MCF 10A (cell line): Measurements from ENCODE around the gene CACNA1H. TPM values are rescaled to one million over a fixed set of nuclear protein-coding genes. Genes with fewer than 3 reads are reported as not detected.
A peak's percentile ranks its signal among the peaks of the same experiment; 100 is the strongest.

Source experiments
- BruUV-seq: library from RNA; stranded (reverse); fragments of 400-500 nt; replicated peaks from 2 replicates; lab custom pipeline; 2021; lab: Mats Ljungman, UMichigan
- CTCF ChIA-PET: fragments of 300-600 bp; sonication (Branson Sonifier 250); formaldehyde crosslinking; extraction: SDS; loops from one replicate; lab custom pipeline; 2021; ENCODE audit warnings: antibody characterized with exemption, inconsistent platforms; lab: Yijun Ruan, JAX
- POLR2A ChIA-PET: fragments of 300-600, 350-650 bp; sonication (Branson Sonifier 250); formaldehyde crosslinking; extraction: SDS; loops from one replicate; lab custom pipeline; 2020; ENCODE audit warnings: antibody characterized with exemption, inconsistent platforms; lab: Yijun Ruan, JAX
- DNase-seq: peaks from one replicate; pipeline ENCODE4 v3.0.0-alpha.2; 2018; ENCODE audit not compliant: unreplicated experiment
- H3K27ac Mint-ChIP-seq: one replicate; pipeline ENCODE4 v1.8.0; 2022; ENCODE audit warnings: mild to moderate bottlenecking, low read depth, mixed read lengths; ENCODE audit not compliant: unreplicated experiment
- H3K27me3 Mint-ChIP-seq: one replicate; pipeline ENCODE4 v1.8.0; 2022; ENCODE audit warnings: mixed read lengths; ENCODE audit not compliant: insufficient read depth, unreplicated experiment
- H3K36me3 Mint-ChIP-seq: one replicate; pipeline ENCODE4 v1.8.0; 2022; ENCODE audit warnings: mild to moderate bottlenecking, moderate library complexity, mixed read lengths; ENCODE audit not compliant: insufficient read depth, unreplicated experiment
- H3K4me1 Mint-ChIP-seq: one replicate; pipeline ENCODE4 v1.8.0; 2022; ENCODE audit warnings: mixed read lengths; ENCODE audit not compliant: insufficient read depth, unreplicated experiment
- H3K4me3 Mint-ChIP-seq: one replicate; pipeline ENCODE4 v1.8.0; 2022; ENCODE audit warnings: mild to moderate bottlenecking, moderate library complexity, mixed read lengths; ENCODE audit not compliant: unreplicated experiment
- H3K9me3 Mint-ChIP-seq: one replicate; pipeline ENCODE4 v1.8.0; 2022; ENCODE audit warnings: mixed read lengths; ENCODE audit not compliant: unreplicated experiment
- intact Hi-C: fragments of 100-400 bp; cut with micrococcal nuclease; formaldehyde crosslinking; loops from 2 replicates; pipeline ENCODE4 v1.14.1; 2022
- total RNA-seq: library from RNA; stranded (reverse); gene quantifications from 2 replicates; pipeline ENCODE4 v1.2.3, GENCODE V29; 2022
- TF ChIP-seq, protein P1 (sequence below): fragments of 200-600 bp; IDR thresholded peaks from one replicate; pipeline ENCODE4 v1.8.0; 2022; ENCODE audit warnings: antibody characterized with exemption, mild to moderate bottlenecking; ENCODE audit not compliant: unreplicated experiment

The CACNA1H gene
- total RNA-seq, 1 experiment from 2014 or later, result not detected

- peaks cover 57% of the 10 kb centered on the region for H3K27me3 Mint-ChIP-seq
- ChIA-PET CTCF (no interaction called here), POLR2A (no interaction called here)
- intact Hi-C loops, result no loop called here
- no TSS peak for BruUV-seq
- DNase-seq, result peak; percentile 18
- peaks cover 5% of the 10 kb centered on the region for H3K4me1 Mint-ChIP-seq
- TF ChIP-seq, protein P1, sequence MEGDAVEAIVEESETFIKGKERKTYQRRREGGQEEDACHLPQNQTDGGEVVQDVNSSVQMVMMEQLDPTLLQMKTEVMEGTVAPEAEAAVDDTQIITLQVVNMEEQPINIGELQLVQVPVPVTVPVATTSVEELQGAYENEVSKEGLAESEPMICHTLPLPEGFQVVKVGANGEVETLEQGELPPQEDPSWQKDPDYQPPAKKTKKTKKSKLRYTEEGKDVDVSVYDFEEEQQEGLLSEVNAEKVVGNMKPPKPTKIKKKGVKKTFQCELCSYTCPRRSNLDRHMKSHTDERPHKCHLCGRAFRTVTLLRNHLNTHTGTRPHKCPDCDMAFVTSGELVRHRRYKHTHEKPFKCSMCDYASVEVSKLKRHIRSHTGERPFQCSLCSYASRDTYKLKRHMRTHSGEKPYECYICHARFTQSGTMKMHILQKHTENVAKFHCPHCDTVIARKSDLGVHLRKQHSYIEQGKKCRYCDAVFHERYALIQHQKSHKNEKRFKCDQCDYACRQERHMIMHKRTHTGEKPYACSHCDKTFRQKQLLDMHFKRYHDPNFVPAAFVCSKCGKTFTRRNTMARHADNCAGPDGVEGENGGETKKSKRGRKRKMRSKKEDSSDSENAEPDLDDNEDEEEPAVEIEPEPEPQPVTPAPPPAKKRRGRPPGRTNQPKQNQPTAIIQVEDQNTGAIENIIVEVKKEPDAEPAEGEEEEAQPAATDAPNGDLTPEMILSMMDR, result no peak
- no peaks in the 10 kb centered on the region for H3K36me3 Mint-ChIP-seq
- H3K27ac Mint-ChIP-seq, result no peak overlapping the region
- no peaks in the 10 kb centered on the region for H3K9me3 Mint-ChIP-seq
- no peak overlapping the region for H3K4me3 Mint-ChIP-seq
Measured at GRCh38 chr16:1221628-1222552, 69.0 kb downstream of the CACNA1H start.

DNA sequence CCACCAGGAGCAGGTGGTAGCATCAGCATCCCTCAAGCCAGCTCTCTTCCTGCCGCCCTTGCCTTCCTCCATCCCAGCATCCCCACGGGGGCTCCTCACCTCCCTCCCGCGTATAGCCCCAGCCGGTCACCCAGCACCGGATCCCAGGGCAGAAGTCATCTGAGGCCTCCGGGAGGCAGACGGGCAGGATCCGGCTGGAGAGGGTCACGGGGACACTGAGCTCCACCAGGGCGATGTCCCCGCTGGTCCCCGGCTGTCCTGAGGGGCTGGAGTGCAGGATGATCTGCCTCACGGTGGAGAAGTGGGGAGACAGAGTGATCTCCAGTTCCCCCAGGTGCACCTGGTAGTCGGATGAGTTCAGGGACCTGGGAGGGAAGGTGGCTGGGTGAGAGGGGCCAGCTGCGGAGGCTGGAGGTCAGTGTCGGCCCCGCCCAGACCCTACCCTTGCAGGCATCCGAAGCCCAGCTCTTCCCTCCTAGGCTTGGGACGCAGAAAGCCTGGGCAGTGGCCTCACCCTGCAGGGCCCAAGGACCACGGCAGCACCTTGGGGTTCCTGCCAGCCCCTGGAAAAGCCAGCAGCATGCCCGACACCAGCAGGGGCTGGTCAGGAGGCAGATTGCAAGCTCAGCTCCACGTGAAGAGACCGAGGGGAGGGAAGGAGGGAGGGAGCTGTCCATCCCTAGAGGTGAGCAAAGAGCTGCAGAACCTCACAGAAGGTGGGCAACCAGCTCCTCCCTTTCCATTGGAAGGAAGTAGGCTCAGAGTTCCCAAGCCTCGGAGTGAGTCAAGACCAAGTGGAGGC, 69.8 kb downstream of the CACNA1H start:
- H3K27ac Mint-ChIP-seq, result no peak overlapping the region
- H3K4me1 Mint-ChIP-seq, result peaks cover 5% of the 10 kb centered on the region
- TF ChIP-seq, protein P1, result no peak
- CTCF ChIA-PET, result no interaction called here
- BruUV-seq, result no TSS peak
- POLR2A ChIA-PET, result interaction anchor here (0.5 kb wide), 1 partner anchor 168 kb away, joined by 3 read pairs; no protein-coding TSS in a partner anchor
- DNase-seq, result no peak
- H3K27me3 Mint-ChIP-seq, result peaks cover 49% of the 10 kb centered on the region
- no peaks in the 10 kb centered on the region for H3K36me3 Mint-ChIP-seq
- no peak overlapping the region for H3K4me3 Mint-ChIP-seq
- intact Hi-C loops, result no loop called here
- H3K9me3 Mint-ChIP-seq, result no peaks in the 10 kb centered on the region

DNA sequence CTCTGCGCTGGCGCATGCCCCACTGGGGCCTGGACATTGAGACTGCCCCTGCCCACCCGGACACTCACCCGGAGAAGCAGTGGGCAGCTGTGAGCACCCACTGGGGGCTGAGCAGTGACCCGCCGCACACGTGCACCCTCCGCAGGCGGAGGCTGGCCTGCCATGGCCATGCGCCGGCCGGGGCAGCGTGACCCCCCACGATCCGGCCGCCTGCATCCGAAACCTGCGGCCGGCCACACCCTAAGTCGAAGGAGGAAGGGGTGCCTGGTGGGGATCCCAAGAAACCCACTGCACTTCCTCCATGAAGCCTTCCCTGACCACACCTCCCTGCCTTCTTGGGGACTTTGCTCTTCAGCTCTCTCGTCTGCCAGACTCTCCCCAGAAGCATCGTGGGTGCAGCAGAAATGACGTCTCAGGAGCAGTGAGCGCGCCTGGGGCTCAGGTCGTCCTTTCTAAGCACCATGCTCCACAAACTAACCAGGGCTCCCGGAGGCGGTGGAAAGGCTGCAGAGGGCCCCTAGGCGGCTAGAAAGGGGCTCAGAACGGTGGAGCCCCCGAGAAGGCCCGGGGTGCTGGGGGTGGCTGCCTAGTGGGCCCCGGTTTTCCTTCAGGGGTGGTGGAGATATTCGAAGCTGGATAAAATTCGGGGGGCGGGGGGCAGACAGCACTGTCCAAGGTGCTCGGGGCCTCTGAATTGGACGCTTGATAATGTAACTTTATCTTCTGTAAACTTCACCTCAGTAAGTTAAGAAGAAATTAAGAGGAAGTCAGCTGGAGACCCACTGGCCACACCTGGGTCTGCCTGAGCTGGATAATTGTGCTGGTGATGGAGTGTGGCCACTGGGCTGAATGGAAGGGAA, 70.7 kb downstream of the CACNA1H start:
- Mint-ChIP-seq H3K4me3 (no peak overlapping the region), H3K4me1 (peaks cover 5% of the 10 kb centered on the region), H3K36me3 (no peaks in the 10 kb centered on the region), H3K27ac (no peak overlapping the region), H3K27me3 (peaks cover 40% of the 10 kb centered on the region), H3K9me3 (no peaks in the 10 kb centered on the region)
- TF ChIP-seq, protein P1, result no peak
- DNase-seq, result no peak
- CTCF ChIA-PET, result no interaction called here
- intact Hi-C loops, result no loop called here
- POLR2A ChIA-PET, result interaction anchor here (0.5 kb wide), 1 partner anchor 167 kb away, joined by 3 read pairs; no protein-coding TSS in a partner anchor
- BruUV-seq, result no TSS peak
